Smooth muscle cell (in vitro differentiated cells): ENCODE measurements around the gene CLCN2. TPM values are rescaled to one million over a fixed set of nuclear protein-coding genes. Genes with fewer than 3 reads are reported as not detected.

Source experiments
- DNase-seq: peaks from one replicate; lab custom pipeline; 2025; ENCODE audit not compliant: unreplicated experiment; lab: John Stamatoyannopoulos, UW
- H2AFZ ChIP-seq: fragments of 200-600 bp; sonication (generic); 2 replicates; pipeline ENCODE4 v1.6.0; 2016; ENCODE audit warnings: antibody characterized with exemption, low read depth, mild to moderate bottlenecking
- H3F3A ChIP-seq: fragments of 200-600 bp; sonication (generic); 2 replicates; pipeline ENCODE4 v1.6.0; 2017; ENCODE audit warnings: antibody characterized with exemption, low read depth
- H3K27ac ChIP-seq: fragments of 200-600 bp; sonication (generic); 2 replicates; pipeline ENCODE4 v1.5.1; 2016; ENCODE audit warnings: low read depth, mild to moderate bottlenecking
- H3K27me3 ChIP-seq: fragments of 200-600 bp; sonication (generic); 2 replicates; pipeline ENCODE4 v1.6.1; 2016; ENCODE audit warnings: low read depth, mild to moderate bottlenecking
- H3K36me3 ChIP-seq: fragments of 200-600 bp; sonication (generic); 2 replicates; pipeline ENCODE4 v1.5.1; 2016; ENCODE audit warnings: low read depth
- H3K4me1 ChIP-seq: fragments of 200-600 bp; sonication (generic); 2 replicates; pipeline ENCODE4 v1.5.1; 2016; ENCODE audit warnings: low read depth
- H3K4me2 ChIP-seq: fragments of 200-600 bp; sonication (generic); 2 replicates; pipeline ENCODE4 v1.6.0; 2016; ENCODE audit warnings: mild to moderate bottlenecking
- H3K4me3 ChIP-seq: fragments of 200-600 bp; sonication (generic); 2 replicates; pipeline ENCODE4 v1.5.1; 2016; ENCODE audit warnings: mild to moderate bottlenecking
- H3K79me2 ChIP-seq: fragments of 200-600 bp; sonication (generic); 2 replicates; pipeline ENCODE4 v1.6.0; 2016; ENCODE audit warnings: low read depth, mild to moderate bottlenecking
- H3K9ac ChIP-seq: fragments of 200-600 bp; sonication (generic); 2 replicates; pipeline ENCODE4 v1.6.0; 2016; ENCODE audit warnings: low read depth
- H3K9me3 ChIP-seq: fragments of 200-600 bp; sonication (generic); replicated peaks from 2 replicates; pipeline ENCODE4 v1.5.1; 2016; ENCODE audit warnings: low read depth
- H4K20me1 ChIP-seq: fragments of 200-600 bp; sonication (generic); 2 replicates; pipeline ENCODE4 v1.6.0; 2016; ENCODE audit warnings: low read depth
- WGBS: methylation state at CpG from one replicate; pipeline ENCODE4 v1.1.7; 2016; ENCODE audit warnings: low lambda C conversion rate; 5-methylcytosine and 5-hydroxymethylcytosine counted together
- polyA plus RNA-seq: library from polyadenylated mRNA; unstranded; fragments of >200 nt; fragmentation: Nextera tagmentation; extraction: Ambion mirVana; gene quantifications from 2 replicates; pipeline ENCODE4 v1.2.1, GENCODE V29; 2016
- total RNA-seq: library from RNA; depleted of rRNA; stranded (reverse); fragments of >200 nt; gene quantifications from 2 replicates; pipeline ENCODE4 v1.2.3, GENCODE V29; 2014
- TF ChIP-seq, protein P1 (sequence below): fragments of 200-600 bp; sonication (generic); IDR thresholded peaks from 2 replicates; pipeline ENCODE4 v1.5.1; 2017; ENCODE audit warnings: borderline replicate concordance, mild to moderate bottlenecking, antibody characterized with exemption; ENCODE audit not compliant: insufficient read depth, poor library complexity, severe bottlenecking

Gene CLCN2
- total and polyA plus RNA-seq, 2 experiments from 2014 or later: 4.1 to 4.5 TPM

DNA sequence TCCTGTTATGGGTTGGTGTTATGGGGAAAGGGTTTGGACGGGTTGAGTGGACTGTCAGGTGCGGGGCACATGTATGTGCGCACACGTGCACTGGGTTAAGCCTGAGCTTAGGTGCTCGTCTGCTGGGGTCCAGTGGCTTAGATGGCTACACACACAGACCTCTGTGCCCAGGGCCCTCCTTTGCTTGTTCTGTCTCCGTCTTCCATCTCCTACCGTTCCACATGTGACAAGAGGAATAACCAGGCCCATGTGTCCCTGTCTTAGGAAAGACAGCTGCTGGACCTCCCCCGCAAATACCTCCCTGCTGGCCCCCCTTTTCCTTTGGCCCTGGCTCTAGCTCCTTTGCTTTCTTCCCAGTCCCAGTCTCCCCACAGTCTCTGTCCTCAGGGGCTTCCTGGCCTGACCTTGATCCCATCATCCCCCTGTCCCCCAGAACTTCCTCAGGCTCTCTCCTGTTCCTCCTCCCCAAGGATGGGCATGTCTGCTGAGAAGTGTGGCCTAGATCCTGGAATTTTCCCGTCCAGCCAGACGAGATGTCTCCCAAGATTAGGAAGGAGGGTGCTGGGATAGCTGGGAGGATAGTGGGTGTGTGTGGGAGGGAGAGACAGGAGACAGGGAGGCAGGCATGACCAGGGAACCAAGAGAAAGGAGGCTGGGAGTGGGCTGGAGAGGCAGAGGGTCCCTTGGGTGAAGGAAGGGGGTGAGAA lies 17.4 kb upstream of the CLCN2 start:
- Histone ChIP-seq H3K4me2 (peak overlapping the region; percentile 78), H3K9me3 (no peaks in the 10 kb centered on the region), H3K9ac (no peak overlapping the region), H4K20me1 (no peaks in the 10 kb centered on the region), H3K27ac (no peak overlapping the region), H3K36me3 (no peaks in the 10 kb centered on the region), H3K79me2 (no peaks in the 10 kb centered on the region), H3K4me3 (no peak overlapping the region), H3F3A (no peaks in the 10 kb centered on the region), H2AFZ (no peak overlapping the region), H3K27me3 (peaks cover 18% of the 10 kb centered on the region), H3K4me1 (peaks cover 22% of the 10 kb centered on the region)
- no peak for DNase-seq
- WGBS: 62% methylated on average over 10 of the region's 10 CpGs
- TF ChIP-seq, protein P1, sequence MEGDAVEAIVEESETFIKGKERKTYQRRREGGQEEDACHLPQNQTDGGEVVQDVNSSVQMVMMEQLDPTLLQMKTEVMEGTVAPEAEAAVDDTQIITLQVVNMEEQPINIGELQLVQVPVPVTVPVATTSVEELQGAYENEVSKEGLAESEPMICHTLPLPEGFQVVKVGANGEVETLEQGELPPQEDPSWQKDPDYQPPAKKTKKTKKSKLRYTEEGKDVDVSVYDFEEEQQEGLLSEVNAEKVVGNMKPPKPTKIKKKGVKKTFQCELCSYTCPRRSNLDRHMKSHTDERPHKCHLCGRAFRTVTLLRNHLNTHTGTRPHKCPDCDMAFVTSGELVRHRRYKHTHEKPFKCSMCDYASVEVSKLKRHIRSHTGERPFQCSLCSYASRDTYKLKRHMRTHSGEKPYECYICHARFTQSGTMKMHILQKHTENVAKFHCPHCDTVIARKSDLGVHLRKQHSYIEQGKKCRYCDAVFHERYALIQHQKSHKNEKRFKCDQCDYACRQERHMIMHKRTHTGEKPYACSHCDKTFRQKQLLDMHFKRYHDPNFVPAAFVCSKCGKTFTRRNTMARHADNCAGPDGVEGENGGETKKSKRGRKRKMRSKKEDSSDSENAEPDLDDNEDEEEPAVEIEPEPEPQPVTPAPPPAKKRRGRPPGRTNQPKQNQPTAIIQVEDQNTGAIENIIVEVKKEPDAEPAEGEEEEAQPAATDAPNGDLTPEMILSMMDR: no peak

DNA sequence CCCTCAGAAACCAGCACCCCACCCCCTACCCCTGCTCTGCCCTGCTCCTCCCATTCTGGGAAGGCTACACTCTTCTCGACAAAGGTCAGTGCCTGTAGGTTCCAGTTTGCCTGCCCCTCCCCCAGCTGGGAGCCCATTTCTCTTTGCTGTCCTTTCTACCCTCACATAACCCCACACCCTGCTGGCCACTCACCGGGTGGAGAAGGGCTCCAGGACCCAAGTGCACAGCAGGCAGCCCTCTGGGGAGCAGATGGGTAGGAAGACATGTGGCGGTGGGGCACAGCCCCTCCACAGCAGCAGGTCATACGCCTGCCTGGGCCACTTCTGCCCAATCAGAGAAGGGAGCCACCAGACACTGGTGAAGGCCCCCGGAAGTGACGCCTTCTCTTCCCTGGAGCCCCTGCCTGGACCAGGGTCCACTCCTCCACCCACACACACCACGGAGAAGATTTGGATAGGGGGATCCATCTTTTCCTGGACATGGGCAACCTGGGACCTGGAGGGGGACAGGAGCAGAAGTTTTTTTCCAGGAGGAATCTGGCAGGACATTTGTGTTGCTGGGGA lies 16.6 kb upstream of the CLCN2 start, which contains the start of gene THPO:
TSS of gene THPO (minus strand) at position 326 of the 564 bp plus-strand sequence. CDS start 1,948 bp downstream, outside the sequence.
- no peaks in the 10 kb centered on the region for H3K9me3 ChIP-seq
- TF ChIP-seq, protein P1: no peak
- H3K4me1 ChIP-seq: peaks cover 22% of the 10 kb centered on the region
- WGBS: 46% methylated on average over 7 of the region's 7 CpGs
- no peak within 1 kb of the TSS for H3K4me3 ChIP-seq
- H4K20me1 ChIP-seq: no peaks in the 10 kb centered on the region
- peaks cover 18% of the 10 kb centered on the region for H3K27me3 ChIP-seq
- no peak within 1 kb of the TSS for H3K27ac ChIP-seq
- H3F3A ChIP-seq: no peaks in the 10 kb centered on the region
- no peaks in the 10 kb centered on the region for H3K79me2 ChIP-seq
- H2AFZ ChIP-seq: no peak within 1 kb of the TSS
- H3K4me2 ChIP-seq: peak within 1 kb of the TSS; percentile 78
- H3K9ac ChIP-seq: no peak within 1 kb of the TSS
- H3K36me3 ChIP-seq: no peaks in the 10 kb centered on the region
- DNase-seq: no peak

GRCh38 chr3:184377374-184377773 lies 16.0 kb upstream of the CLCN2 start:
- Histone ChIP-seq H3K9me3 (no peaks in the 10 kb centered on the region), H3K9ac (no peak overlapping the region), H3F3A (no peaks in the 10 kb centered on the region), H3K4me1 (peaks cover 22% of the 10 kb centered on the region), H3K27ac (no peak overlapping the region), H2AFZ (no peak overlapping the region), H3K4me2 (no peak overlapping the region), H3K4me3 (no peak overlapping the region), H4K20me1 (no peaks in the 10 kb centered on the region), H3K27me3 (peaks cover 18% of the 10 kb centered on the region), H3K79me2 (no peaks in the 10 kb centered on the region), H3K36me3 (no peaks in the 10 kb centered on the region)
- WGBS: 86% methylated on average over 5 of the region's 5 CpGs
- TF ChIP-seq, protein P1: no peak
- no peak for DNase-seq
